H9 (cell line): ENCODE measurements around the gene MAP3K5. TPM values are rescaled to one million over a fixed set of nuclear protein-coding genes. Genes with fewer than 3 reads are reported as not detected.
A peak's percentile ranks its signal among the peaks of the same experiment; 100 is the strongest.

Experiments
- DNase-seq: peaks from one replicate; pipeline ENCODE4 v3.0.0-alpha.2; 2017
- H2AFZ ChIP-seq: one replicate; pipeline ENCODE4 v1.6.1; 2013; ENCODE audit warnings: mild to moderate bottlenecking, low read length, control low read depth, moderate library complexity
- H2AK5ac ChIP-seq: 2 replicates; pipeline ENCODE4 v1.6.1; 2013; ENCODE audit warnings: low read length, control low read depth, mixed read lengths; ENCODE audit not compliant: insufficient read length
- H2BK120ac ChIP-seq: one replicate; pipeline ENCODE4 v1.6.1; 2013; ENCODE audit warnings: low read depth, mild to moderate bottlenecking, low read length, control low read depth, inconsistent platforms; ENCODE audit not compliant: poor library complexity, severe bottlenecking
- H2BK12ac ChIP-seq: 2 replicates; pipeline ENCODE4 v1.6.1; 2013; ENCODE audit warnings: low read length, control low read depth, mixed read lengths, low read depth; ENCODE audit not compliant: insufficient read length
- H2BK15ac ChIP-seq: 2 replicates; pipeline ENCODE4 v1.6.1; 2013; ENCODE audit warnings: low read depth, low read length, control low read depth
- H2BK20ac ChIP-seq: one replicate; pipeline ENCODE4 v1.6.1; 2013; ENCODE audit warnings: low read depth, mild to moderate bottlenecking, low read length, control low read depth, inconsistent platforms; ENCODE audit not compliant: poor library complexity, severe bottlenecking
- H2BK5ac ChIP-seq: 2 replicates; pipeline ENCODE4 v1.6.1; 2013; ENCODE audit warnings: low read length, control low read depth, mixed read lengths; ENCODE audit not compliant: insufficient read length
- H3K14ac ChIP-seq: 2 replicates; pipeline ENCODE4 v1.6.1; 2013; ENCODE audit warnings: low read length, control low read depth; ENCODE audit not compliant: insufficient read depth
- H3K18ac ChIP-seq: 2 replicates; pipeline ENCODE4 v1.6.1; 2013; ENCODE audit warnings: low read depth, mild to moderate bottlenecking, mixed read lengths, low read length, control low read depth; ENCODE audit not compliant: insufficient read length
- H3K23ac ChIP-seq: 2 replicates; pipeline ENCODE4 v1.6.1; 2013; ENCODE audit warnings: low read length, control low read depth, mixed read lengths, low read depth; ENCODE audit not compliant: insufficient read length
- H3K23me2 ChIP-seq: 2 replicates; pipeline ENCODE4 v1.6.1; 2013; ENCODE audit warnings: low read depth, mild to moderate bottlenecking, mixed read lengths, low read length, control low read depth; ENCODE audit not compliant: insufficient read length, poor library complexity, severe bottlenecking
- H3K27ac ChIP-seq: 2 replicates; pipeline ENCODE4 v1.5.1; 2013; ENCODE audit warnings: low read length, control low read depth, mixed read lengths, low read depth; ENCODE audit not compliant: insufficient read length
- H3K27me3 ChIP-seq: 2 replicates; pipeline ENCODE4 v1.6.1; 2013; ENCODE audit warnings: low read length, control low read depth, inconsistent platforms; ENCODE audit not compliant: insufficient read depth
- H3K4ac ChIP-seq: 2 replicates; pipeline ENCODE4 v1.6.1; 2013; ENCODE audit warnings: low read depth, mild to moderate bottlenecking, control low read depth, inconsistent platforms, low read length, moderate library complexity
- H3K4me1 ChIP-seq: 2 replicates; pipeline ENCODE4 v1.6.1; 2013; ENCODE audit warnings: low read length, control low read depth, inconsistent platforms; ENCODE audit not compliant: insufficient read depth
- H3K4me2 ChIP-seq: 2 replicates; pipeline ENCODE4 v1.6.1; 2013; ENCODE audit warnings: low read length, control low read depth, mixed read lengths; ENCODE audit not compliant: insufficient read length, insufficient read depth
- H3K56ac ChIP-seq: 2 replicates; pipeline ENCODE4 v1.6.1; 2013; ENCODE audit warnings: low read depth, mild to moderate bottlenecking, mixed read lengths, low read length, control low read depth; ENCODE audit not compliant: insufficient read length
- H3K79me1 ChIP-seq: 2 replicates; pipeline ENCODE4 v1.6.1; 2013; ENCODE audit warnings: low read depth, mild to moderate bottlenecking, moderate library complexity, low read length, control low read depth, inconsistent platforms; ENCODE audit not compliant: insufficient read depth, poor library complexity, severe bottlenecking
- H3K79me2 ChIP-seq: 2 replicates; pipeline ENCODE4 v1.6.1; 2013; ENCODE audit warnings: low read length, control low read depth, inconsistent platforms; ENCODE audit not compliant: insufficient read depth
- H3K9ac ChIP-seq: 2 replicates; pipeline ENCODE4 v1.6.1; 2013; ENCODE audit warnings: low read length, control low read depth, mixed read lengths; ENCODE audit not compliant: insufficient read length; ENCODE audit errors: extremely low read depth
- H3K9me3 ChIP-seq: one replicate; pipeline ENCODE4 v1.6.1; 2013; ENCODE audit warnings: low read depth, low read length, inconsistent platforms; ENCODE audit not compliant: control insufficient read depth
- H3T11ph ChIP-seq: one replicate; pipeline ENCODE4 v1.6.1; 2013; ENCODE audit warnings: mild to moderate bottlenecking, low read length, control low read depth, inconsistent platforms
- H4K20me1 ChIP-seq: one replicate; pipeline ENCODE4 v1.6.1; 2013; ENCODE audit not compliant: control insufficient read depth, insufficient read length, insufficient read depth
- H4K5ac ChIP-seq: 2 replicates; pipeline ENCODE4 v1.6.1; 2013; ENCODE audit warnings: low read depth, mild to moderate bottlenecking, mixed read lengths, low read length, control low read depth; ENCODE audit not compliant: insufficient read length
- H4K8ac ChIP-seq: replicated peaks from 2 replicates; pipeline ENCODE4 v1.6.1; 2013; ENCODE audit warnings: low read length, control low read depth, mixed read lengths, low read depth; ENCODE audit not compliant: insufficient read length
- H4K91ac ChIP-seq: 2 replicates; pipeline ENCODE4 v1.6.1; 2013; ENCODE audit warnings: low read depth, mild to moderate bottlenecking, moderate library complexity, mixed read lengths, low read length, control low read depth; ENCODE audit not compliant: insufficient read length
- H3K27ac Mint-ChIP-seq, 3 experiments: 2 replicates in 2 of 3; 3 replicates in 1 of 3; pipeline ENCODE4 v1.8.0; 2020 to 2021; ENCODE audit warnings: mixed read lengths in 3 of 3, mild to moderate bottlenecking in 1 of 3, moderate library complexity in 1 of 3
- H3K27me3 Mint-ChIP-seq: 2 replicates; pipeline ENCODE4 v1.8.0; 2021; ENCODE audit warnings: low read depth, mild to moderate bottlenecking, moderate library complexity, mixed read lengths
- H3K36me3 Mint-ChIP-seq, 3 experiments: 2 replicates in 2 of 3; 3 replicates in 1 of 3; pipeline ENCODE4 v1.8.0; 2020 to 2021; ENCODE audit warnings: low read depth in 3 of 3, mixed read lengths in 3 of 3; ENCODE audit not compliant: insufficient read depth in 1 of 3
- H3K4me1 Mint-ChIP-seq, 2 experiments: 2 replicates each; pipeline ENCODE4 v1.8.0; 2020; ENCODE audit warnings: mixed read lengths in 2 of 2
- H3K4me3 Mint-ChIP-seq, 2 experiments: 2 replicates in 1 of 2; 3 replicates in 1 of 2; pipeline ENCODE4 v1.8.0; 2020 to 2021; ENCODE audit warnings: mild to moderate bottlenecking in 2 of 2, mixed read lengths in 2 of 2, moderate library complexity in 1 of 2
- H3K9me3 Mint-ChIP-seq, 2 experiments: 2 replicates in 1 of 2; 3 replicates in 1 of 2; pipeline ENCODE4 v1.8.0; 2020; ENCODE audit warnings: mild to moderate bottlenecking in 2 of 2, mixed read lengths in 2 of 2, moderate library complexity in 1 of 2
- WGBS: extraction: QIAGEN DNeasy Blood & Tissue Kit; methylation state at CpG from one replicate; pipeline ENCODE4 v1.1.7; 2013; ENCODE audit warnings: missing lambda C conversion rate, low lambda C conversion rate, mixed read lengths; ENCODE audit not compliant: insufficient read length; ENCODE audit errors: extremely low coverage; 5-methylcytosine and 5-hydroxymethylcytosine counted together
- total RNA-seq: library from RNA; stranded (reverse); gene quantifications from 2 replicates; pipeline ENCODE4 v1.2.1, GENCODE V29; 2021
- TF ChIP-seq, protein P1 (sequence below): fragments of 200-600 bp; sonication (generic); conservative IDR thresholded peaks from 3 replicates; pipeline ENCODE4 v1.8.0; 2021; ENCODE audit warnings: antibody characterized with exemption, mild to moderate bottlenecking

MAP3K5 gene
- total RNA-seq, 1 experiment from 2014 or later, result 1.6 TPM

DNA sequence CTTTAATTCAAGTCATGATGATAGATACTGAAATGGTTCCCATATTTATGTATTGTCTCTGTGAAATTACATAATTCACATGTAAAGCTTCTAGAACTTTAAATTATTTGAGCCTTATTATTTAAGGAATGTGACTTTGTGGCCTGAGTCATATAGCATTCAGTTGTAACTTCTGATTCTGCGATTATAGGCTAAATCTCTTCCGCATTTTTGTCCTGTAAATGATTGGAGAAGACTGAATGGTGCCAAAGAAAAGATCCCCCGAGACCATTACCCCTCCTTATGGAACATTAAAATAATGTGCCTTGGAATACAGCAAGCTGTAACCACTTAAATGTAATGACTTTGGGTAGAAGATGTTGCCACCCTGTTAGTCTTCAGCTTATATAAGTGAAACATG lies 178.8 kb downstream of the MAP3K5 start:
- H4K20me1 ChIP-seq, result no peaks in the 10 kb centered on the region
- no peak overlapping the region for H4K5ac ChIP-seq
- peaks cover 54 to 68% of the 10 kb centered on the region in 2 experiments for H3K4me1 Mint-ChIP-seq
- H2AK5ac ChIP-seq, result no peak overlapping the region
- H3K9ac ChIP-seq, result no peak overlapping the region
- no peak for DNase-seq
- no peaks in the 10 kb centered on the region for H3K79me2 ChIP-seq
- WGBS, result no CpG with 5 or more reads among the region's 3 CpGs
- no peak overlapping the region for H3K4me2 ChIP-seq
- TF ChIP-seq, protein P1, sequence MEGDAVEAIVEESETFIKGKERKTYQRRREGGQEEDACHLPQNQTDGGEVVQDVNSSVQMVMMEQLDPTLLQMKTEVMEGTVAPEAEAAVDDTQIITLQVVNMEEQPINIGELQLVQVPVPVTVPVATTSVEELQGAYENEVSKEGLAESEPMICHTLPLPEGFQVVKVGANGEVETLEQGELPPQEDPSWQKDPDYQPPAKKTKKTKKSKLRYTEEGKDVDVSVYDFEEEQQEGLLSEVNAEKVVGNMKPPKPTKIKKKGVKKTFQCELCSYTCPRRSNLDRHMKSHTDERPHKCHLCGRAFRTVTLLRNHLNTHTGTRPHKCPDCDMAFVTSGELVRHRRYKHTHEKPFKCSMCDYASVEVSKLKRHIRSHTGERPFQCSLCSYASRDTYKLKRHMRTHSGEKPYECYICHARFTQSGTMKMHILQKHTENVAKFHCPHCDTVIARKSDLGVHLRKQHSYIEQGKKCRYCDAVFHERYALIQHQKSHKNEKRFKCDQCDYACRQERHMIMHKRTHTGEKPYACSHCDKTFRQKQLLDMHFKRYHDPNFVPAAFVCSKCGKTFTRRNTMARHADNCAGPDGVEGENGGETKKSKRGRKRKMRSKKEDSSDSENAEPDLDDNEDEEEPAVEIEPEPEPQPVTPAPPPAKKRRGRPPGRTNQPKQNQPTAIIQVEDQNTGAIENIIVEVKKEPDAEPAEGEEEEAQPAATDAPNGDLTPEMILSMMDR, result no peak
- no peak overlapping the region for H4K91ac ChIP-seq
- H3K9me3 Mint-ChIP-seq, result no peaks in the 10 kb centered on the region
- H3K4ac ChIP-seq, result no peak overlapping the region
- H2AFZ ChIP-seq, result no peak overlapping the region
- H3K79me1 ChIP-seq, result no peaks in the 10 kb centered on the region
- no peaks in the 10 kb centered on the region for H3K9me3 ChIP-seq
- H2BK120ac ChIP-seq, result no peak overlapping the region
- H3K27ac ChIP-seq, result no peak overlapping the region
- H3K36me3 Mint-ChIP-seq, result peaks cover 0 to 3% (median 0%) of the 10 kb centered on the region in 3 experiments; a peak in 2 of 7 replicates
- H3K18ac ChIP-seq, result no peak overlapping the region
- no peak overlapping the region for H4K8ac ChIP-seq
- H3K27ac Mint-ChIP-seq, result peak overlapping the region in 1 of 3 experiments; percentile 81; a peak in 2 of 7 replicates
- H3K4me3 Mint-ChIP-seq, result no peak overlapping the region
- no peak overlapping the region for H2BK20ac ChIP-seq
- H3K14ac ChIP-seq, result no peak overlapping the region
- H2BK12ac ChIP-seq, result no peak overlapping the region
- H2BK15ac ChIP-seq, result no peak overlapping the region
- H3K23me2 ChIP-seq, result no peaks in the 10 kb centered on the region
- no peak overlapping the region for H3K23ac ChIP-seq
- H3T11ph ChIP-seq, result no peak overlapping the region
- no peaks in the 10 kb centered on the region for H3K27me3 ChIP-seq
- H2BK5ac ChIP-seq, result no peak overlapping the region
- no peaks in the 10 kb centered on the region for H3K27me3 Mint-ChIP-seq
- H3K4me1 ChIP-seq, result peaks cover 7% of the 10 kb centered on the region
- H3K56ac ChIP-seq, result no peak overlapping the region
